Smooth muscle cell (in vitro differentiated cells): ENCODE measurements around the gene MAFG. TPM values are rescaled to one million over a fixed set of nuclear protein-coding genes. Genes with fewer than 3 reads are reported as not detected.

Experiments
- DNase-seq: peaks from one replicate; lab custom pipeline; 2025; ENCODE audit not compliant: unreplicated experiment; lab: John Stamatoyannopoulos, UW
- H2AFZ ChIP-seq: fragments of 200-600 bp; sonication (generic); 2 replicates; pipeline ENCODE4 v1.6.0; 2016; ENCODE audit warnings: antibody characterized with exemption, low read depth, mild to moderate bottlenecking
- H3F3A ChIP-seq: fragments of 200-600 bp; sonication (generic); 2 replicates; pipeline ENCODE4 v1.6.0; 2017; ENCODE audit warnings: antibody characterized with exemption, low read depth
- H3K27ac ChIP-seq: fragments of 200-600 bp; sonication (generic); 2 replicates; pipeline ENCODE4 v1.5.1; 2016; ENCODE audit warnings: low read depth, mild to moderate bottlenecking
- H3K27me3 ChIP-seq: fragments of 200-600 bp; sonication (generic); 2 replicates; pipeline ENCODE4 v1.6.1; 2016; ENCODE audit warnings: low read depth, mild to moderate bottlenecking
- H3K36me3 ChIP-seq: fragments of 200-600 bp; sonication (generic); 2 replicates; pipeline ENCODE4 v1.5.1; 2016; ENCODE audit warnings: low read depth
- H3K4me1 ChIP-seq: fragments of 200-600 bp; sonication (generic); 2 replicates; pipeline ENCODE4 v1.5.1; 2016; ENCODE audit warnings: low read depth
- H3K4me2 ChIP-seq: fragments of 200-600 bp; sonication (generic); 2 replicates; pipeline ENCODE4 v1.6.0; 2016; ENCODE audit warnings: mild to moderate bottlenecking
- H3K4me3 ChIP-seq: fragments of 200-600 bp; sonication (generic); 2 replicates; pipeline ENCODE4 v1.5.1; 2016; ENCODE audit warnings: mild to moderate bottlenecking
- H3K79me2 ChIP-seq: fragments of 200-600 bp; sonication (generic); 2 replicates; pipeline ENCODE4 v1.6.0; 2016; ENCODE audit warnings: low read depth, mild to moderate bottlenecking
- H3K9ac ChIP-seq: fragments of 200-600 bp; sonication (generic); 2 replicates; pipeline ENCODE4 v1.6.0; 2016; ENCODE audit warnings: low read depth
- H3K9me3 ChIP-seq: fragments of 200-600 bp; sonication (generic); replicated peaks from 2 replicates; pipeline ENCODE4 v1.5.1; 2016; ENCODE audit warnings: low read depth
- H4K20me1 ChIP-seq: fragments of 200-600 bp; sonication (generic); 2 replicates; pipeline ENCODE4 v1.6.0; 2016; ENCODE audit warnings: low read depth
- WGBS: methylation state at CpG from one replicate; pipeline ENCODE4 v1.1.7; 2016; ENCODE audit warnings: low lambda C conversion rate; 5-methylcytosine and 5-hydroxymethylcytosine counted together
- polyA plus RNA-seq: library from polyadenylated mRNA; unstranded; fragments of >200 nt; fragmentation: Nextera tagmentation; extraction: Ambion mirVana; gene quantifications from 2 replicates; pipeline ENCODE4 v1.2.1, GENCODE V29; 2016
- total RNA-seq: library from RNA; depleted of rRNA; stranded (reverse); fragments of >200 nt; gene quantifications from 2 replicates; pipeline ENCODE4 v1.2.3, GENCODE V29; 2014
- TF ChIP-seq, protein P1 (sequence below): fragments of 200-600 bp; sonication (generic); IDR thresholded peaks from 2 replicates; pipeline ENCODE4 v1.5.1; 2017; ENCODE audit warnings: borderline replicate concordance, mild to moderate bottlenecking, antibody characterized with exemption; ENCODE audit not compliant: insufficient read depth, poor library complexity, severe bottlenecking

The MAFG gene
- total and polyA plus RNA-seq, 2 experiments from 2014 or later: 15.3 to 30.3 TPM

DNA sequence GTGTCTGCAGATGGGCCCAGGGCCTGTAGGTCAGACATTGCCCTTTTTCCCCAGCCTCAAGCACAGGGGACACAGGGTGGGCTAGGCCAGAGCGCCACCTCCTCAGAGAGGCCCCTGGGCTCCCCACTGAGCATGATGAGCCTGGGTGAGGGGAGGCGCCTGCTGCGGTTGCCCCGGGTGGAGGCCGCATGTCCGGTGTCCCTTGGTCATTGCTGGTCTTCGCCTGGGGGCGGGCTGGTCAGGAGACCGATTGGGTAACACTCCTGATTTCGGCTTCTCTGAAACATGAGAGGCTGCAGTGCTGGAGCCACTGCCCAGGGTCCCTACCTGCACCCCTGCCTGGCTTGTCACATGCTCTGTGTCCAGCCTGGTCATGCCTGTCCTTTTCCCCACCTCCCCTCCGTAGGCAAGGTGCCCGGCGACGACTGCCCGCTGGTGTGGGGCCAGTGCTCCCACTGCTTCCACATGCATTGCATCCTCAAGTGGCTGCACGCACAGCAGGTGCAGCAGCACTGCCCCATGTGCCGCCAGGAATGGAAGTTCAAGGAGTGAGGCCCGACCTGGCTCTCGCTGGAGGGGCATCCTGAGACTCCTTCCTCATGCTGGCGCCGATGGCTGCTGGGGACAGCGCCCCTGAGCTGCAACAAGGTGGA is 27.9 kb downstream of the MAFG start:
- 97% methylated on average over 22 of the region's 22 CpGs for WGBS
- no peak overlapping the region for H3K9ac ChIP-seq
- H2AFZ ChIP-seq: no peak overlapping the region
- H3F3A ChIP-seq: peaks cover 24% of the 10 kb centered on the region
- no peak for DNase-seq
- H3K79me2 ChIP-seq: no peaks in the 10 kb centered on the region
- no peaks in the 10 kb centered on the region for H3K27me3 ChIP-seq
- peaks cover 28% of the 10 kb centered on the region for H4K20me1 ChIP-seq
- H3K4me3 ChIP-seq: no peak overlapping the region
- H3K27ac ChIP-seq: peak overlapping the region; percentile 88
- H3K4me2 ChIP-seq: no peak overlapping the region
- peaks cover 3% of the 10 kb centered on the region for H3K4me1 ChIP-seq
- H3K36me3 ChIP-seq: no peaks in the 10 kb centered on the region
- TF ChIP-seq, protein P1, sequence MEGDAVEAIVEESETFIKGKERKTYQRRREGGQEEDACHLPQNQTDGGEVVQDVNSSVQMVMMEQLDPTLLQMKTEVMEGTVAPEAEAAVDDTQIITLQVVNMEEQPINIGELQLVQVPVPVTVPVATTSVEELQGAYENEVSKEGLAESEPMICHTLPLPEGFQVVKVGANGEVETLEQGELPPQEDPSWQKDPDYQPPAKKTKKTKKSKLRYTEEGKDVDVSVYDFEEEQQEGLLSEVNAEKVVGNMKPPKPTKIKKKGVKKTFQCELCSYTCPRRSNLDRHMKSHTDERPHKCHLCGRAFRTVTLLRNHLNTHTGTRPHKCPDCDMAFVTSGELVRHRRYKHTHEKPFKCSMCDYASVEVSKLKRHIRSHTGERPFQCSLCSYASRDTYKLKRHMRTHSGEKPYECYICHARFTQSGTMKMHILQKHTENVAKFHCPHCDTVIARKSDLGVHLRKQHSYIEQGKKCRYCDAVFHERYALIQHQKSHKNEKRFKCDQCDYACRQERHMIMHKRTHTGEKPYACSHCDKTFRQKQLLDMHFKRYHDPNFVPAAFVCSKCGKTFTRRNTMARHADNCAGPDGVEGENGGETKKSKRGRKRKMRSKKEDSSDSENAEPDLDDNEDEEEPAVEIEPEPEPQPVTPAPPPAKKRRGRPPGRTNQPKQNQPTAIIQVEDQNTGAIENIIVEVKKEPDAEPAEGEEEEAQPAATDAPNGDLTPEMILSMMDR: no peak
- no peaks in the 10 kb centered on the region for H3K9me3 ChIP-seq

DNA sequence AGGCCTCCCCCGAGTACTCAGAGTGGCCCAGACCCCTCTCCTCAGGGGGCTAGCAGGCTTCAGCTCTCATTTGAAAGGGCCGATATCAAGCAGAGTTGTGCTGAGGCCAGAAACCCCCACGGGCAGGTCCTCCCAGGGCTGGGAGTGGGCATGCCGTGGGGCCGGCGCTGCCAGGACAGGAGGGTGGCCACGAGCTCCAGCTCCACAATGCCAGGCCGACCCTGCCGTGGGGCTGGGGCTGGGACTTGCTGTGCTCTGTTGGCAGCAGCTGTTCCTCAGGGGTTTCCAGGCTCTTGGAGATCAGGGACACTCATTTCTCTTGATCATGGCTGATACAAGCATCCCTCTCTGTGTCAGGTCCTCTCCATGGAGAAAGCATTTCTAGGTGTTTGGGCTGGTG is 28.6 kb downstream of the MAFG start:
- Histone ChIP-seq H3F3A (peaks cover 24% of the 10 kb centered on the region), H3K4me1 (peaks cover 3% of the 10 kb centered on the region), H3K79me2 (peaks cover 5% of the 10 kb centered on the region), H3K36me3 (no peaks in the 10 kb centered on the region), H3K27ac (peak overlapping the region; percentile 88), H3K9me3 (no peaks in the 10 kb centered on the region), H4K20me1 (peaks cover 28% of the 10 kb centered on the region), H2AFZ (no peak overlapping the region), H3K9ac (no peak overlapping the region), H3K4me3 (no peak overlapping the region), H3K27me3 (no peaks in the 10 kb centered on the region), H3K4me2 (no peak overlapping the region)
- DNase-seq: no peak
- TF ChIP-seq, protein P1: no peak
- WGBS: 94% methylated on average over 9 of the region's 9 CpGs

GRCh38 chr17:81898029-81898866 is 29.3 kb downstream of the MAFG start:
- Histone ChIP-seq H3K27me3 (no peaks in the 10 kb centered on the region), H2AFZ (no peak overlapping the region), H3K4me2 (no peak overlapping the region), H3K9me3 (no peaks in the 10 kb centered on the region), H3K4me1 (peaks cover 3% of the 10 kb centered on the region), H3K27ac (peak overlapping the region; percentile 88), H4K20me1 (peaks cover 28% of the 10 kb centered on the region), H3F3A (peaks cover 24% of the 10 kb centered on the region), H3K79me2 (peaks cover 11% of the 10 kb centered on the region), H3K36me3 (no peaks in the 10 kb centered on the region), H3K9ac (no peak overlapping the region), H3K4me3 (no peak overlapping the region)
- WGBS: 72% methylated on average over 19 of the region's 19 CpGs
- DNase-seq: no peak
- TF ChIP-seq, protein P1: no peak
